Stimulated activated CD8-positive, alpha-beta memory T cell treated with anti-CD3 and anti-CD28 coated beads, Interleukin-4, amount 100 ng/mL, for 48 hours (primary cell): ENCODE results near the gene CARD8.
A peak's percentile ranks its signal among the peaks of the same experiment; 100 is the strongest.

Source experiments
- DNase-seq: peaks from one replicate; pipeline ENCODE4 v3.0.0-alpha.2; 2020

Gene CARD8

GRCh38 chr19:48169578-48169938, 86.2 kb downstream of the CARD8 start:
- peak; percentile 96 for DNase-seq

- DNase-seq: no peak
Measured at GRCh38 chr19:48168689-48169088, 87.0 kb downstream of the CARD8 start.

- DNase-seq: no peak
Measured at GRCh38 chr19:48158210-48158790, 97.4 kb downstream of the CARD8 start.
